Muscle of arm (tissue), 14 donors: ENCODE measurements around the gene PTPN20. TPM values are rescaled to one million over a fixed set of nuclear protein-coding genes. Genes with fewer than 3 reads are reported as not detected.
"Not testable (repeated sequence)": the region's sequence is repeated elsewhere in the genome, so short reads cannot be mapped to it uniquely, and the experiment has no call there.

ENCODE experiments used
- DNase-seq: peaks from one replicate; pipeline ENCODE4 v3.0.0-alpha.2; 2013
- long read RNA-seq, 11 donors: transcript quantifications; one replicate each; lab custom pipeline, GENCODE V29; 2026
- polyA plus RNA-seq, 12 donors: library from polyadenylated mRNA; unstranded; fragments of 120-200 nt; gene quantifications; one replicate each; pipeline ENCODE4 v1.2.1, GENCODE V29; 2013; ENCODE audit not compliant: insufficient read length in 12 of 12

PTPN20 gene, protein sequence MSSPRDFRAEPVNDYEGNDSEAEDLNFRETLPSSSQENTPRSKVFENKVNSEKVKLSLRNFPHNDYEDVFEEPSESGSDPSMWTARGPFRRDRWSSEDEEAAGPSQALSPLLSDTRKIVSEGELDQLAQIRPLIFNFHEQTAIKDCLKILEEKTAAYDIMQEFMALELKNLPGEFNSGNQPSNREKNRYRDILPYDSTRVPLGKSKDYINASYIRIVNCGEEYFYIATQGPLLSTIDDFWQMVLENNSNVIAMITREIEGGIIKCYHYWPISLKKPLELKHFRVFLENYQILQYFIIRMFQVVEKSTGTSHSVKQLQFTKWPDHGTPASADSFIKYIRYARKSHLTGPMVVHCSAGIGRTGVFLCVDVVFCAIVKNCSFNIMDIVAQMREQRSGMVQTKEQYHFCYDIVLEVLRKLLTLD
- 1 to 10 TPM in 8 of 12 donors, under 1 TPM in 2, not detected in 2; 0.58 to 4.2 (median 1.3) TPM for polyA plus RNA-seq
- long read RNA-seq, donor 1: 0 reads
- long read RNA-seq, donor 2: 0 reads
- long read RNA-seq, donor 3: 0 reads
- long read RNA-seq, donor 4: 0 reads
- long read RNA-seq, donor 5: 0 reads
- long read RNA-seq, donor 6: 0 reads
- long read RNA-seq, donor 7: 0 reads
- long read RNA-seq, donor 8: 0 reads
- long read RNA-seq, donor 9: 0 reads
- long read RNA-seq, donor 10: 0 reads
- long read RNA-seq, donor 11: 0 reads

GRCh38 chr10:46911144-46911876 is at the start of gene PTPN20:
Gene PTPN20 (plus strand): TSS chr10:46911428. CDS start chr10:46932500, 21,072 bp downstream.
- DNase-seq: peak; percentile 8

DNA sequence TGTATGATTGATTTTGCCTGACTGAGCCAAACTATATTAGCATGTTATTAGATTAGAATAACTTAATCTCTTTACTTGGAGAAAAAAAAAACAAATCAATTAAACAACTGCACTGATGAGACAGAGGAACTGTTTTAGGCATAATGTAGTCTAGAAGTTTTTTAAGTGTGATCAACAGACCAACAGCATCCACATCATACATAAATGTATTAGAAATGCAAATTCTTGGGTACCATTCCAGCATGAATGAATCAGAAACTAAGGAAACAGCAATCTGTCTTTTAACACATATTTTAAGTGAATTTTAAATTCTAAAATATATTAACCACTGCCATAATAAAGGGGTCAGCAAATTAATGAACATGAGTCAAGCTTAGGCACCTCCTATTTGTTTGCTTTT is 41.5 kb upstream of the PTPN20 start:
- DNase-seq: not testable (repeated sequence)

DNA sequence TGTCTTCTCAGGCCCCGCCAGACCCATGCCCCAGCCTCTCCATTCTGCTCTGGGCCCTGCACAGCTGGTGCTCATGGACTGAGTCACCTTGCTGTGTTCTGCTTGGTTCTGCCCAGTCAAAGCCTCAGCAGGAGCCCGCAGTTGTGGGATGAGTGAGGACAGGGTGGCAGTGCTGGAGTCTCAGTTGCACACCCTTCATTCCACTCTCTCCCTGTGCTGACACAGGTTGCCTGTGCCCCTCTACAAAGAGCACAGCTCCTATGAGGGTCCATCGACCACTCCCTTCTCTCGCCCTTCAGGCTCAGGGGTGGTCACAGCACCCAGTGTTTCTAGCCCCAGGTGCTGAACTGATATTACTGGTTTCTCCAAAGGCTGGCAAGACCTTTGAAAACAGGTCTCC is 39.6 kb upstream of the PTPN20 start:
- not testable (repeated sequence) for DNase-seq

- DNase-seq: not testable (repeated sequence)
Observed at GRCh38 chr10:46875304-46875703, 35.9 kb upstream of the PTPN20 start.

GRCh38 chr10:46876773-46877172 is 34.5 kb upstream of the PTPN20 start:
- DNase-seq: not testable (repeated sequence)

- DNase-seq: not testable (repeated sequence)
Observed at GRCh38 chr10:46878761-46879160, 32.5 kb upstream of the PTPN20 start.

DNA sequence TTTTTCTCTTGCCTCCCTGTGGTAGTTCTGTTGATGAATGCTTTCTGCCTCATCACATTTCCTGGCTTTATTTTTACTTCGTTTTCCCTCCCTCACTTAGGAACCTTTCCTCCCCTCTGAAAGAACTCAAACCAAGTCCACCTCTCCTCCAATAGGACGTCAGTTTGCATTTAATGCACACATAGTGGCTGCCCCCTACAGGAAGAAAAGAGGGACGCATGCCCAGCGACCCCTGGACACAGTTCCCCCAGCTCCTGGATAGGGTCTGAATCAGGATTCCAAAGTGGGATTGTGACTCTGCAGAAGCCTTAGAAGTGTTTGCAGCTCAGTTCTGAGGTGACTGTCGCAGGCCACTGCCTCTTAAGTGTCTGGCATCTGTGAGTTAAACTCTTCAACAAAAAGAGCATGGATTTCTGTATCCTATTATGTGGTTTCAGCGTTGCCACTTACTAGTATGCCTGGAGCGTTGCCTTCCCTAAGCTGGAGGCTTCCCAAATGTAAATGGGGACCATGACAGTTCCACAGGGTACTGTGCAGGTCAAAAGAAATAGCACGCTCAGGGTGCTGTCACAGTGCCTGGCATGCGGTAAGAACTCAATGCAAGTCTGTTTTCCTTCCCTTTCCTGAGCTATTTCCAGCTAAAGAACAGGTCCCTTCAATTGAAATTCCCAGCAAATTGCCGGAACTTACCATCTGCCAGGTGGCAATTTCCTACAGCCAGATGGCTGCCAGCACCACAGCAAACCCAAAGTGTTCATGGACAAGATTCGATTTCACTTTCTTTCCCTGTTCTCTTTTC is 20.2 kb upstream of the PTPN20 start:
- not testable (repeated sequence) for DNase-seq

- DNase-seq: not testable (repeated sequence)
Observed at GRCh38 chr10:46896762-46897692, 14.2 kb upstream of the PTPN20 start.

DNA sequence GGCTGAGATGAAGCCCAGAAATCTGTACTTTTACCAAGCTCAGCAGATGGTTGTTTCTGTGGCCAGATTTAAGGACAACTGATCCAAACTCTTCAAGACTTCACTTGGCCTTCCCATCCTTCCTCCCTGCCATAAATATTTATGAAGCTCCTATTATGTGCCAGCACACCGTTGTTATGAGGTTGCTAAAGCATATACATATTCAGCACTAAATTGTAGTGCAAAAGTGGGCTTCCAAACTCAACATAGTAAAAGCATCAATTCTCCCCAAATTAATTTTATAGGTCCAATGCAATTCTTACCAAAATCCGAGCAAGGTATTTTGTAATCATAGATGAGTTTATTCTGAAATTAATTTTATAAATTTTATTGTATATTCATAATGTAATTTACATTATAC is 10.0 kb upstream of the PTPN20 start:
- DNase-seq: not testable (repeated sequence)

DNA sequence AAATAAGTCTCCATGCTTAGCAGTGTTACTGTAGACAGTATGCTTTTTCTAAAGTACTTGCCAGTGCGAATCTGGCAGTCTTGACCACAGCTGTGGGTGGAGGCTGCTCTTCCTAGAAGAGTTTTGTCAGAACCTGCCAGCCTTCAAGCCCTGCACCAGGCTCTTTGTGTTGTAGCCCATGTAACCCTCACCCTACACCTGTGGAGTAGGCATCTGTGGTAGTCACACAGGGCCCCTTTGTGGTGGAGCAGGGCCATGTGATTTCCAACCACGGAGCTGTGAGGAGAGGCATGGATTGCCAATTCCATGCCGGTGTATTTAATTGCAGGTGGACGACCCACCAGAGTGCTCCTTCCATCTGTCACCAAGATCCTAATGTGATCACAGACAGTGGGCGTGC is 7.4 kb upstream of the PTPN20 start:
- DNase-seq: not testable (repeated sequence)

GRCh38 chr10:46906359-46906758 is 4.9 kb upstream of the PTPN20 start:
- DNase-seq: not testable (repeated sequence)

GRCh38 chr10:46907185-46908117 is 3.8 kb upstream of the PTPN20 start:
- DNase-seq: not testable (repeated sequence)

- DNase-seq: not testable (repeated sequence)
Observed at GRCh38 chr10:46922498-46922897, 11.3 kb downstream of the PTPN20 start.

- DNase-seq: not testable (repeated sequence)
Observed at GRCh38 chr10:46925156-46925555, 13.9 kb downstream of the PTPN20 start.

DNA sequence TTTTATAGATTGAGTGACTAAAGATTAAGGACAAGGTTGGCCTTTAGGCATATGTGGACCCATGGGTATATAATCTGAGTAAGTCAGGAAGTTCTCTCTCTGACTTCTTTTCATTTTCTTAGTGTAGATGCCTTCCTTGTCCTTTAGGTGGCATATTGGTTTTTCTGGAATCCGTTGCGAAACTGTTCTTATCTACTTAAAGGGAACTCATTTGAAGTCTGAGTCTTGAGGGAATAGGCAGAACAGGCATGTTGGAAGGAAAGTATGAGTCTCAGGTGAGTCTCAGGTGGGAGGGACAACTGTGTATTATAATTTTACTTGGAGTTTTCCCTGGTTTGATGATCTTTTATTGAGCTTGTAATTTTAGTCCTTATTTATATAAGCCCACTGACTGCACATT is 14.6 kb downstream of the PTPN20 start:
- DNase-seq: not testable (repeated sequence)

GRCh38 chr10:46928810-46929209 is 17.6 kb downstream of the PTPN20 start:
- not testable (repeated sequence) for DNase-seq

- not testable (repeated sequence) for DNase-seq
Observed at GRCh38 chr10:46932383-46932782, 21.2 kb downstream of the PTPN20 start.

GRCh38 chr10:46941091-46941490 is 29.9 kb downstream of the PTPN20 start:
- DNase-seq: not testable (repeated sequence)
